Progenitor cell of endocrine pancreas (in vitro differentiated cells): ENCODE measurements around the gene ZCCHC9. TPM values are rescaled to one million over a fixed set of nuclear protein-coding genes. Genes with fewer than 3 reads are reported as not detected.
"Not testable (repeated sequence)": the region's sequence is repeated elsewhere in the genome, so short reads cannot be mapped to it uniquely, and the experiment has no call there.

Experiments
- DNase-seq: peaks from one replicate; pipeline ENCODE4 v3.0.0; 2021; ENCODE audit warnings: low spot score; ENCODE audit not compliant: unreplicated experiment
- H3K27ac Mint-ChIP-seq: 2 replicates; pipeline ENCODE4 v1.8.0; 2021; ENCODE audit warnings: mild to moderate bottlenecking, moderate library complexity, mixed read lengths
- H3K27me3 Mint-ChIP-seq: 2 replicates; pipeline ENCODE4 v1.8.0; 2021; ENCODE audit warnings: mixed read lengths
- H3K36me3 Mint-ChIP-seq: 2 replicates; pipeline ENCODE4 v1.8.0; 2022; ENCODE audit warnings: mixed read lengths; ENCODE audit not compliant: insufficient read depth
- H3K4me1 Mint-ChIP-seq: 2 replicates; pipeline ENCODE4 v1.8.0; 2021; ENCODE audit warnings: low read depth, mixed read lengths
- H3K4me3 Mint-ChIP-seq: 2 replicates; pipeline ENCODE4 v1.8.0; 2021; ENCODE audit warnings: low read depth, mild to moderate bottlenecking, moderate library complexity, mixed read lengths
- H3K9me3 Mint-ChIP-seq: 2 replicates; pipeline ENCODE4 v1.8.0; 2021; ENCODE audit warnings: low read depth, mixed read lengths
- total RNA-seq: library from RNA; stranded (reverse); gene quantifications from 2 replicates; pipeline ENCODE4 v1.2.1, GENCODE V29; 2021
- TF ChIP-seq, protein P1 (sequence below): fragments of 200-600 bp; sonication (generic); IDR thresholded peaks from one replicate; pipeline ENCODE4 v1.5.0; 2021; ENCODE audit warnings: antibody characterized with exemption, mild to moderate bottlenecking; ENCODE audit not compliant: unreplicated experiment

ZCCHC9 gene
- total RNA-seq, 1 donor from 2014 or later, result 30.6 TPM

DNA sequence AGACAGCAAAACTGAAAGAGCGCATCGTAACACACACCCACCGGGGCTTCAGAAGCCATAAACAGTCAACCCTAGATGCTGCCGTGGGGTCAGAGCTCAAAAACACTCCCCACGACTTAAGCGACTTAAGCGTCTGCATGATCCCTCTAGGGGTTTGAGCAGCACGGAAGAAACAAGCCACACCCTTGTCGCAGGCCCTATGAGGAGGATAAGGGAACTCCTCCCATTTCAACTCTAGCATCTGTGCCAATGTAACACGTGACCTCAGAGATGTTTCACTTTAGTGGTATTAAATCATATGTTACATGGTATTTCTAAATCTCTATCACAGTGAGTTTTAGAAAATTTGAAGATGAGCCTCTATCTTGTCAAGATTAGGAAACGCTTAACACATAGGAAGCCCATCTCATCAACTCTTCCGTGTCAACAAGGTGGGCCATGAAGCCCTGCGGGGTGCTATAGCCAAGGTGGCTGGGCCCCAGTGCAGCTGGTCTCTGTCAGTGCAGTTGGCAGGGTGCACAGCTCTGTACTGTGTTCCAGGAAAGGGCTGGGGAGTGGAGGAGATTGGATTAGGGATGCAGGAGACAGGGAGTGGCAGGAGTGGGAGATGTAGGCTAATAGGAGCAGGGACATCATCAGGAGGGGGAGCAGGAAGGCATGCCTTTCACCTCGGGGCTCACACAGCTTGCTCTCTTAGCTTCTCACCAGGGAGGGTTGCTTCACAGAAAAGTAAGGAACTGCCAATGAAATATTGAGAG is 33.1 kb downstream of the ZCCHC9 start:
- TF ChIP-seq, protein P1, sequence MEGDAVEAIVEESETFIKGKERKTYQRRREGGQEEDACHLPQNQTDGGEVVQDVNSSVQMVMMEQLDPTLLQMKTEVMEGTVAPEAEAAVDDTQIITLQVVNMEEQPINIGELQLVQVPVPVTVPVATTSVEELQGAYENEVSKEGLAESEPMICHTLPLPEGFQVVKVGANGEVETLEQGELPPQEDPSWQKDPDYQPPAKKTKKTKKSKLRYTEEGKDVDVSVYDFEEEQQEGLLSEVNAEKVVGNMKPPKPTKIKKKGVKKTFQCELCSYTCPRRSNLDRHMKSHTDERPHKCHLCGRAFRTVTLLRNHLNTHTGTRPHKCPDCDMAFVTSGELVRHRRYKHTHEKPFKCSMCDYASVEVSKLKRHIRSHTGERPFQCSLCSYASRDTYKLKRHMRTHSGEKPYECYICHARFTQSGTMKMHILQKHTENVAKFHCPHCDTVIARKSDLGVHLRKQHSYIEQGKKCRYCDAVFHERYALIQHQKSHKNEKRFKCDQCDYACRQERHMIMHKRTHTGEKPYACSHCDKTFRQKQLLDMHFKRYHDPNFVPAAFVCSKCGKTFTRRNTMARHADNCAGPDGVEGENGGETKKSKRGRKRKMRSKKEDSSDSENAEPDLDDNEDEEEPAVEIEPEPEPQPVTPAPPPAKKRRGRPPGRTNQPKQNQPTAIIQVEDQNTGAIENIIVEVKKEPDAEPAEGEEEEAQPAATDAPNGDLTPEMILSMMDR, result no peak
- no peak overlapping the region for H3K27ac Mint-ChIP-seq
- H3K36me3 Mint-ChIP-seq, result no peaks in the 10 kb centered on the region
- no peak overlapping the region for H3K4me3 Mint-ChIP-seq
- no peaks in the 10 kb centered on the region for H3K27me3 Mint-ChIP-seq
- no peaks in the 10 kb centered on the region for H3K9me3 Mint-ChIP-seq
- DNase-seq, result no peak
- H3K4me1 Mint-ChIP-seq, result peaks cover 2% of the 10 kb centered on the region

DNA sequence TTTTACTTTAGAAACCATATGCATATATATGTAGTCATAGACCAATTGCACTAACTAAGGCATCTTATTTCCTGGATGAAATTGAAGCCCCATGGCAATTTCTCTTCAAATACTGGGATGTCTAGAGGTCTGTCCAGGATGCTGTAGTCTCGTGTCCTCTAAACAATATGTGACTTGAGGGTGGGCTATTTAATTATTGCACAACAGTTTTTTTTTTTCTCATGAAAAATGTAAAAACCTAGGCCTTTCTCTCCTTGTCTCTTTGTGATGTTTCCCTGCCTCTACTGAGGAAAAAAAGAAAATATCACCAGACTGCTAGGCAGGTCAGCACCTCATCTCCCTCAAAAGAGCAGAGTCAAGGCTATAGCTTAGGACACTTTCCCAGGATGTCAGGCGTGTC is 34.6 kb downstream of the ZCCHC9 start:
- no peaks in the 10 kb centered on the region for H3K36me3 Mint-ChIP-seq
- DNase-seq, result no peak
- H3K9me3 Mint-ChIP-seq, result no peaks in the 10 kb centered on the region
- H3K27me3 Mint-ChIP-seq, result no peaks in the 10 kb centered on the region
- TF ChIP-seq, protein P1, result no peak
- H3K27ac Mint-ChIP-seq, result no peak overlapping the region
- H3K4me3 Mint-ChIP-seq, result no peak overlapping the region
- peaks cover 2% of the 10 kb centered on the region for H3K4me1 Mint-ChIP-seq

DNA sequence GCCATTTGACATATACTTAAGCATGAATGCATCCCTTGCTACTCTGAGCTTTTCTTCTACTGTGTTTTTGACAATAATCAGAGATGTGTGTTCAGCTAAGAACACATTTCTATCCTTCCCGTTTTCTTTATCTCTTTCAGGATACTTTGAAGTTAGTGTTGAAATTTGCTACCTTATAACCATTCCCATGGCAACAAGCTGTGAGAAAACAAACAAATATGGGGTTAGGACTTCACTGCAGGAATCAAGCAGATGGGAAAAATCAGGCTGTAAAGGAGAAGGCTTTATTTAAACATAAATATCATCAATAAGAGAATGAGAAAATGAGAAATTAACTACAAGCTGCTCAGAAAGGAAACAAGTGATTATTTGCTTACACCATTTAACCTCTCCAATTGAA is 35.2 kb downstream of the ZCCHC9 start:
- DNase-seq, result no peak
- TF ChIP-seq, protein P1, result no peak
- Mint-ChIP-seq H3K4me1 (peaks cover 2% of the 10 kb centered on the region), H3K27ac (no peak overlapping the region), H3K9me3 (no peaks in the 10 kb centered on the region), H3K27me3 (no peaks in the 10 kb centered on the region), H3K36me3 (no peaks in the 10 kb centered on the region), H3K4me3 (no peak overlapping the region)

DNA sequence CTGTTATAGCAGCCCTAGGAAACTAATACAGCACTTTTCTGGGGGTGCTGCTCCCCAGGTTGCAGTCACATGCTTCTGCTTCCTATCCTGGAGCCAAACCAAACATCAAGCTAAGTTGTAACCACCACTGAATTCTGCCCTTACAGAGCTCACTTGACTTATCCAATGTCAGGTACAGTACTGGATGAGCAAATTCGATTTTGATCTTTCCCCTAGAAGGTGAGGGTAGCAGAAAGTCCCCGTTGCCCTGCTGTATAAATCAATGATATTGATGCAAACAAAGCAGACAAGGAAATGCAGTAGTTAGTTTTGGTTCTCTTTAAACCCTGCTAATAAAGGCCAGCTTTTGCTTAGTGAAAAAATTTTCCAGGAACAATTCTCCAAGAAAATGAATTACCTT is 36.4 kb downstream of the ZCCHC9 start:
- Mint-ChIP-seq H3K4me1 (peaks cover 2% of the 10 kb centered on the region), H3K4me3 (no peak overlapping the region), H3K27me3 (no peaks in the 10 kb centered on the region), H3K27ac (no peak overlapping the region), H3K36me3 (no peaks in the 10 kb centered on the region), H3K9me3 (no peaks in the 10 kb centered on the region)
- TF ChIP-seq, protein P1, result no peak
- no peak for DNase-seq

DNA sequence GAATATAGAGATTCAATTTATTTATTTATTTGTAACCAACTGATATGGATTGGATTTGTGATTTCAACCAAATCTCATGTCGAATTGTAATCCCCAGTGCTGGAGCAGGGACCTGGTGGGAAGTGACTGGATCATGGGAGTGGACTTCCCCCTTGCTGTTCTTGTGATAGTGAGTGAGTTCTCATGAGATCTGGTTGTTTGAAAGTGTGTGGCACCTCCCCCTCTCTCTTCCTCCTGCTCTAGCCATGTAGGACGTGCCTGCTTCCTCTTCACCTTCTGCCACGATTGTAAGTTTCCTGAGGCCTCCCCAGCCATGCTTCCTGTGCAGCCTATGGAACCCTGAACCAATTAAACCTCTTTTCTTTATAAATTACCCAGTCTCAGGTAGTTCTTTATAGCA is 36.8 kb downstream of the ZCCHC9 start:
- H3K4me1 Mint-ChIP-seq, H3K36me3 Mint-ChIP-seq, H3K4me3 Mint-ChIP-seq, DNase-seq, H3K9me3 Mint-ChIP-seq, H3K27ac Mint-ChIP-seq, H3K27me3 Mint-ChIP-seq: not testable (repeated sequence)

DNA sequence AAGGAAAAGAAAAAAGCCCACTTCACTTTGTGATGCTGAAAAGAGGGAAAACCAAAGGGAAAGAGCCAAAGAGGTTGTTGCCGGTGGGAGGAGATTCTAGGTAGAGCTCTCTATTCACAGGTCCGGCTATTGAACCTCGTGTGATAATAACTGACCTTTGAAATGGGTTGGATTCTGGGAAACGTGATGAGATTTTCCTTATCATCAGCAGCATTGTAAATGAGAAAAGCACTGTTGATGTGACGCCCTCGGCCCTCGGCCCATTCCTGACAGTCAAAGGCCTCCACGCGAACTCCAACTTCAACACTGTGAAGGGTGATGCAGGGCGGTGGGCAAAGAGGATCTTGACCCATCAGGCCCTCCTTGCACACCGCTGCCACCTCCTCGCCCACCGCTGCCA is 43.3 kb downstream of the ZCCHC9 start:
- Mint-ChIP-seq H3K27me3 (no peaks in the 10 kb centered on the region), H3K27ac (no peak overlapping the region), H3K9me3 (no peaks in the 10 kb centered on the region), H3K4me1 (peaks cover 1% of the 10 kb centered on the region), H3K4me3 (no peak overlapping the region), H3K36me3 (no peaks in the 10 kb centered on the region)
- TF ChIP-seq, protein P1, result no peak
- no peak for DNase-seq
